ENCODE measurements around the gene GSTK1.

Gene GSTK1

GRCh38 chr7:143279186-143280098 is 16.2 kb downstream of the GSTK1 start:
- ChIA-PET POLR2A (ENCODE audit: low non-redundant PET) (no interaction called here), CTCF (no interaction called here)
- DNase-seq (ENCODE audit: low spot score): no peak
- TF ChIP-seq CTCF (conservative IDR thresholded peaks at IDR 0.05; ENCODE audit: low read depth): no peak
- H3K27ac ChIP-seq: no peak overlapping the region

- POLR2A ChIA-PET (ENCODE audit: low non-redundant PET): no interaction called here
These were observed 16.9 kb downstream of the GSTK1 start for GRCh38 chr7:143280160-143280559.

DNA sequence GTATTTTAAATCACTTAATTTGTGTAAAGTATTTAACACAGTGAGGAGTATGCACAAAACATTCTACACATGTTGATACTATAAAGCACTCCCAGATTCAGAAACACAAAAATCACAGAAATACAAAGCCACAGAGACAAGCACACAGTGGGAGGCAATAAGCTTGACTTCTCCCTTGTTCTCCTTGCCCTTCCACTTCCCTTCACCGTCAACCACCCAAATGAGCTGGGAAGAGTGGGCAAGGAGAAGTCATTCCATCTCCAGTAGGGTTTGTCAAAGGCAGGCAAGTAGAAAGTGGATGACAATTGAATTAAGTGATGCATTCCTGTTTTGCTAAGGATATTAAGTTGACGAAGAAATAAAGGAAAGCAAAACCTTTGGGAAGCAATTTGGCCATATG is 17.3 kb downstream of the GSTK1 start:
- CTCF ChIA-PET: interaction anchor here (0.6 kb wide), 1 partner anchor 222 kb away, joined by 3 read pairs; no protein-coding TSS in a partner anchor
- POLR2A ChIA-PET (ENCODE audit: low non-redundant PET): no interaction called here

More at GRCh38 chr7:143280160-143280559, 16.9 kb downstream of the GSTK1 start:
- H3K27ac ChIP-seq: no peak overlapping the region
- DNase-seq (ENCODE audit: low spot score): no peak
- CTCF ChIA-PET: interaction anchor here (0.6 kb wide), 1 partner anchor 222 kb away, joined by 3 read pairs; no protein-coding TSS in a partner anchor
- TF ChIP-seq CTCF (conservative IDR thresholded peaks at IDR 0.05; ENCODE audit: low read depth): no peak

DNA sequence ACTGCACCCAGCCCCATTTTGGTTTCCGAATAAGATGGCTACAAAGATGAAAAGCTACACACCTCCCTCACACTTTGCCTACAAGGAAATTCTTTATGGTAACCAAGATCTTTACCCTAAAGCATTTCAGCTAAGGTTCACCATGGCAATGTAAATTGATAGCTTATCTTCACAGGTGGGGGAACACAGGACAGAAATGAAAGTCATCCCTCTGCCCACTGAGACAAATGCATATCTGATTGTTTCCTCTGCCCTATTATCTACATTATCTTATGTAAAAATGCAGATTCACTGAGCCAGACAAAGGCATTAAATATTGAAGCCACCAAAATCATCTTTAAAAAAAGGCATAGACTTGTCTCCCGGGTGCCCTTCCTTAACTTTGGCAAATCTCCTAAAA is 18.3 kb downstream of the GSTK1 start:
- DNase-seq (ENCODE audit: low spot score): no peak
- TF ChIP-seq CTCF (conservative IDR thresholded peaks at IDR 0.05; ENCODE audit: low read depth): no peak
- no peak overlapping the region for H3K27ac ChIP-seq
- ChIA-PET POLR2A (ENCODE audit: low non-redundant PET) (no interaction called here), CTCF (no interaction called here)

More for the DNA sequence above, 17.3 kb downstream of the GSTK1 start:
- no peak for TF ChIP-seq CTCF (conservative IDR thresholded peaks at IDR 0.05; ENCODE audit: low read depth)
- DNase-seq (ENCODE audit: low spot score): no peak
- H3K27ac ChIP-seq: no peak overlapping the region

GRCh38 chr7:143282124-143282523 is 18.9 kb downstream of the GSTK1 start:
- DNase-seq (ENCODE audit: low spot score): no peak
- no peak for TF ChIP-seq CTCF (conservative IDR thresholded peaks at IDR 0.05; ENCODE audit: low read depth)
- CTCF ChIA-PET: no interaction called here
- H3K27ac ChIP-seq: no peak overlapping the region
- POLR2A ChIA-PET (ENCODE audit: low non-redundant PET): no interaction called here

- POLR2A ChIA-PET (ENCODE audit: low non-redundant PET): no interaction called here
- CTCF ChIA-PET: no interaction called here
- no peak for TF ChIP-seq CTCF (conservative IDR thresholded peaks at IDR 0.05; ENCODE audit: low read depth)
- DNase-seq (ENCODE audit: low spot score): no peak
- no peak overlapping the region for H3K27ac ChIP-seq
These were observed 20.1 kb downstream of the GSTK1 start for GRCh38 chr7:143283381-143283780.

Data from RWPE1 (cell line).